ENCODE data around the gene NSUN5.
"Not testable (repeated sequence)": the region's sequence is repeated elsewhere in the genome, so short reads cannot be mapped to it uniquely, and the experiment has no call there.

DNA sequence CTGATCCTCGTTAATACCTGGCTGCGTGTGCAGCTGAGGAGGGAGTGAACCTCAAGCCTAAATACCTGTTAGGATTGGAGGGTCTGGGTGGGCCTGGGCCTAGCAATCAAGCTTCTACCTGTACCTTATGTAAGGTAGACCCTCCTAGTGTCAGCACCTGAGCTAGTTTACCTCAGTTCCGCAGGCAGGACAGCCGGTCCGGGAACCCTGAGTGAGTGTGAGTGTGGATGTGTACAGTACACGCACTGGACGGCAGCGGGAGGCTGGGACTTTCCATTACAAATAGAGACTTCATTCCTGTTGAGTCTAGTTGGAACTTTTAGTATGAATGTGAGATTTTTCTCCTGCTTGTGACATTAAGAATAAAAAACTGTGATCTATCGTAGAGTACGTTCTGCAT, 5.8 kb downstream of the NSUN5 start:
- not testable (repeated sequence) for TF ChIP-seq YY1 (IDR thresholded peaks at IDR 0.05; ENCODE audit: low read depth, low read length); ASH2L (IDR thresholded peaks at IDR 0.05; ENCODE audit: low read length); TBP (IDR thresholded peaks at IDR 0.05; ENCODE audit: low read depth, low read length); POLR2A (IDR thresholded peaks at IDR 0.05; ENCODE audit: control extremely low read depth in 1 of 2, low read depth in 2 of 2, low read length in 2 of 2); TAF1 (IDR thresholded peaks at IDR 0.05; ENCODE audit: low read depth, low read length); GTF2F1 (IDR thresholded peaks at IDR 0.05; ENCODE audit: borderline replicate concordance, low read depth, low read length); KDM1A (IDR thresholded peaks at IDR 0.05; ENCODE audit: borderline replicate concordance, low read length); SP1 (IDR thresholded peaks at IDR 0.05; ENCODE audit: low read depth, low read length); POLR2AphosphoS5 (IDR thresholded peaks at IDR 0.05; ENCODE audit: low read depth, low read length); SRF (IDR thresholded peaks at IDR 0.05; ENCODE audit: low read depth, low read length); RAD21 (IDR thresholded peaks at IDR 0.05 in 1 of 2, conservative IDR thresholded peaks at IDR 0.05 in 1 of 2; ENCODE audit: low read depth in 2 of 2, low read length in 2 of 2)
- TF ChIP-seq, protein P1, sequence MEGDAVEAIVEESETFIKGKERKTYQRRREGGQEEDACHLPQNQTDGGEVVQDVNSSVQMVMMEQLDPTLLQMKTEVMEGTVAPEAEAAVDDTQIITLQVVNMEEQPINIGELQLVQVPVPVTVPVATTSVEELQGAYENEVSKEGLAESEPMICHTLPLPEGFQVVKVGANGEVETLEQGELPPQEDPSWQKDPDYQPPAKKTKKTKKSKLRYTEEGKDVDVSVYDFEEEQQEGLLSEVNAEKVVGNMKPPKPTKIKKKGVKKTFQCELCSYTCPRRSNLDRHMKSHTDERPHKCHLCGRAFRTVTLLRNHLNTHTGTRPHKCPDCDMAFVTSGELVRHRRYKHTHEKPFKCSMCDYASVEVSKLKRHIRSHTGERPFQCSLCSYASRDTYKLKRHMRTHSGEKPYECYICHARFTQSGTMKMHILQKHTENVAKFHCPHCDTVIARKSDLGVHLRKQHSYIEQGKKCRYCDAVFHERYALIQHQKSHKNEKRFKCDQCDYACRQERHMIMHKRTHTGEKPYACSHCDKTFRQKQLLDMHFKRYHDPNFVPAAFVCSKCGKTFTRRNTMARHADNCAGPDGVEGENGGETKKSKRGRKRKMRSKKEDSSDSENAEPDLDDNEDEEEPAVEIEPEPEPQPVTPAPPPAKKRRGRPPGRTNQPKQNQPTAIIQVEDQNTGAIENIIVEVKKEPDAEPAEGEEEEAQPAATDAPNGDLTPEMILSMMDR (IDR thresholded peaks at IDR 0.05; ENCODE audit: control extremely low read depth in 1 of 3, insufficient read depth in 1 of 3, low read depth in 1 of 3, low read length in 3 of 3) = not testable (repeated sequence)
- TF ChIP-seq, protein P2, sequence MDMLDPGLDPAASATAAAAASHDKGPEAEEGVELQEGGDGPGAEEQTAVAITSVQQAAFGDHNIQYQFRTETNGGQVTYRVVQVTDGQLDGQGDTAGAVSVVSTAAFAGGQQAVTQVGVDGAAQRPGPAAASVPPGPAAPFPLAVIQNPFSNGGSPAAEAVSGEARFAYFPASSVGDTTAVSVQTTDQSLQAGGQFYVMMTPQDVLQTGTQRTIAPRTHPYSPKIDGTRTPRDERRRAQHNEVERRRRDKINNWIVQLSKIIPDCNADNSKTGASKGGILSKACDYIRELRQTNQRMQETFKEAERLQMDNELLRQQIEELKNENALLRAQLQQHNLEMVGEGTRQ (IDR thresholded peaks at IDR 0.05; ENCODE audit: low read length) = not testable (repeated sequence)
- TF ChIP-seq, protein P3, sequence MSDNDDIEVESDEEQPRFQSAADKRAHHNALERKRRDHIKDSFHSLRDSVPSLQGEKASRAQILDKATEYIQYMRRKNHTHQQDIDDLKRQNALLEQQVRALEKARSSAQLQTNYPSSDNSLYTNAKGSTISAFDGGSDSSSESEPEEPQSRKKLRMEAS (IDR thresholded peaks at IDR 0.05) = not testable (repeated sequence)
